H1 (cell line): Measurements from ENCODE around the gene EVX2. TPM values are rescaled to one million over a fixed set of nuclear protein-coding genes. Genes with fewer than 3 reads are reported as not detected.

Source experiments
- CHD1 ChIP-seq: IDR thresholded peaks from 2 replicates; pipeline ENCODE4 v1.6.1; 2012; ENCODE audit warnings: low read depth, low read length, improper control_type of control experiment
- TCF12 ChIP-seq: IDR thresholded peaks from 2 replicates; pipeline ENCODE4 v1.6.1; 2011; ENCODE audit warnings: low read depth, mild to moderate bottlenecking, low read length
- ZNF274 ChIP-seq: IDR thresholded peaks from 2 replicates; pipeline ENCODE4 v1.7.0; 2012; ENCODE audit warnings: low read length, borderline replicate concordance; ENCODE audit errors: extremely low read depth
- polyA plus RNA-seq, 7 experiments: library from polyadenylated mRNA; depleted of rRNA in 3 of 7; stranded (reverse) in 5 of 7; unstranded in 2 of 7; fragments of >200 nt in 5 of 7; fragments of 200-250 nt in 2 of 7; gene quantifications; 1 replicate in 5 of 7; 2 replicates in 1 of 7; 4 replicates in 1 of 7; pipeline versions ENCODE4 v1.2.1 to v1.2.3, GENCODE V29; 2011 to 2013; ENCODE audit warnings: missing spikeins in 2 of 7, mixed read lengths in 2 of 7
- total RNA-seq: library from RNA; stranded (reverse); fragmentation: NEBNext Ultra II Directional; extraction: Animal tissue kit (Norgen Biotek cat#: 25700); gene quantifications from 2 replicates; pipeline ENCODE4 v1.2.1, GENCODE V29; 2021

The EVX2 gene
- total and polyA plus RNA-seq, 2 of the 8 experiments (the other 6 are each of a cell fraction or from before 2014, with no cell fraction given), result not detected

GRCh38 chr2:176118601-176119339 is 35.0 kb upstream of the EVX2 start (continued):
- no peak for TF ChIP-seq ZNF274
- 0 out of 2 replicates have a peak, but pooled peaks have one; percentile 9 for TF ChIP-seq TCF12
- TF ChIP-seq CHD1, result no peak
